Inflammatory macrophage treated with lipopolysaccharide for 4 hours (primary cell): ENCODE data around the gene SCN1A.

Source experiments
- DNase-seq: peaks from one replicate; pipeline ENCODE4 v3.0.0-alpha.2; 2020

The SCN1A gene

GRCh38 chr2:165969227-165969626 lies 158.6 kb downstream of the SCN1A start:
- DNase-seq, result no peak

- DNase-seq, result no peak
These were observed 160.1 kb downstream of the SCN1A start for GRCh38 chr2:165967746-165968145.

DNA sequence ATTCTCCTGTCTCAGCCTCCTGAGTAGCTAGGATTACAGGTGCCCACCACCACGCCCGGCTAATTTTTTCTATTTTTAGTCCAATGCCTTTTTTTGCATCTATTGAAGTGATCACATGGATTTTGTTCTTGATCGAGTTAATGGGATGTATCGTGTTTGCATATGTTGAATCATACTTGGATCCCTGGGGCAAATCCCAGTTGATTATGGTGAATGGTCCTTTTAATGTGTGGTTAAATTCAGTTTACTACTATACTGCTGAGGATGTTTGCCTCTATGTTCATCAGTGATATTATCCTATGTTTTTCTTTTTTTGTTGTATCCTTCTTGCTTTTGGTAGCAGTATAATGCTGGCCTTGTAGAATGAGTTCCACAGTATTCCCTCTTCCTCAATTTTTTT lies 166.0 kb downstream of the SCN1A start:
- no peak for DNase-seq

DNA sequence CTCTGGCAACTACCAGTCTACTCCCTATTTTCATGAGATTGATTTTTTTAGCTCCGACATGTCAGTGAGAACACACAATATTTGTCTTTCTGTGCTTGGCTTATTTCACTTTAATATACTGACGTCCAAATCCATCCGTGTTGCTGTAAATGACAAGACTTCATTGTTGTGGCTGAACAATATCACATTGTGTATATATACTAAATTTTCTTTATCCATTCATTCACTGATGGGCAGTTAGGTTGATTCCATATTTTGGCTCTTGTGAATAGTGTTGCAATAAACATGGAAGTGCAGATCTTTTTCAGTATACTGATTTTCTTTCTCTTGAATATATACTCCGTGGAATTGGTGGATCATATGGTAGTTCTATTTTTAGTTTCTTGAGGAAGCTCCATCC lies 168.4 kb downstream of the SCN1A start:
- DNase-seq, result no peak

DNA sequence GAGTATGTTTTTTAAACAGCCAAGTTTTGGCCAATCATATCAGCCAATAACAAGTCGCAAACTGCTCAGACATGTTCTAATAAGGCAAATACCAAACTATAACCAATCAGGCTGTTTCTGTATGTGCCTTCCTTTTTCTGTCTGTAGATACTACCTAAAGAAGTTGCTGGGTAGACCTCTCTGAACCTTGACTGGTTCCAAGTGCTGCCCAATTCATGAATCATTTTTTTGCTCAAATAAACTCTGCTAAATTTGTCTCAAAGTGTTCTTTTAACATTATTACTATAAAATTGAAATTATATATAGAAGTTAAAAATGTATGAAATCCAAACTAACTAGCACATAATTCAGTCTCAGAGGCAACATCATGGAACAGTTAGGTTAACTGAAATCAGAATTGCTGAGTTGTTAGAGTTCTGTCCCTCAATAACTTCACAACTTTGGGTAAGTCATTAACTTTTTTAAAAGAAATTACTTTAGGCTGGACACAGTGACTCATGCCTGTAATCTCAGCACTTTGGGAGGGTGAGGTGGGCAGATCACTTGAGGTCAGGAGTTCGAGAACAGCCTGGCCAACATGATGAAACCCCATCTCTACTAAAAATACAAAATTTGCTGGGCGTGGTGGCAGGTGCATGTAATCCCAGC lies 169.4 kb downstream of the SCN1A start:
- no peak for DNase-seq

DNA sequence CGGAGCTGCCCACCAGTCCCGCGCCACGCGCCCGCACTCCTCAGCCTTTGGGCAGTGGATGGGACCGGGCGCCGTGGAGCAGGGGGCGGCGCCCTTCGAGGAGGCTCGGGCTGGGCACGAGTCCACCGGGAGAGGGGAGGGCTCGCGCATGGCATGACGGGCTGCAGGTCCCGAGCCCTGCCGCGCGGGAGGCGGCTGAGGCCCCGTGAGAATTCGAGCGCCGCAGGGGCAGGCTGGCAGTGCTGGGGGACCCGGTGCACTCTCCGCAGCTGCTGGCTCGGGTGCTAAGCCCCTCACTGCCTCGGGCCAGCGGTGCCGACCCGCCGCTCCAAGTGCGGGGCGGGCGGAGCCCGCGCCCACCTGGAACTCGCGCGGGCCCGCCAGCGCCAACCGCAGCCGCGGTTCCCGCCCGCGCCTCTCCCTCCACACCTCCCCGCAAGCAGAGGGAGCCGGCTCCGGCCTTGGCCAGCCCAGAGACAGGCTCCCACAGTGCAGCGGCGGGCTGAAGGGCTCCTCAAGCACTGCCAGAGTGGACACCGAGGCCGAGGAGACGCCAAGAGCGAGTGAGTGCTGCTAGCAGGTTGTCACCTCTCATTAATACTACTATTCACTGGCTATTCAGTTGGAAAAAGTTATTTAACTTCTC lies 170.7 kb downstream of the SCN1A start:
- no peak for DNase-seq

DNA sequence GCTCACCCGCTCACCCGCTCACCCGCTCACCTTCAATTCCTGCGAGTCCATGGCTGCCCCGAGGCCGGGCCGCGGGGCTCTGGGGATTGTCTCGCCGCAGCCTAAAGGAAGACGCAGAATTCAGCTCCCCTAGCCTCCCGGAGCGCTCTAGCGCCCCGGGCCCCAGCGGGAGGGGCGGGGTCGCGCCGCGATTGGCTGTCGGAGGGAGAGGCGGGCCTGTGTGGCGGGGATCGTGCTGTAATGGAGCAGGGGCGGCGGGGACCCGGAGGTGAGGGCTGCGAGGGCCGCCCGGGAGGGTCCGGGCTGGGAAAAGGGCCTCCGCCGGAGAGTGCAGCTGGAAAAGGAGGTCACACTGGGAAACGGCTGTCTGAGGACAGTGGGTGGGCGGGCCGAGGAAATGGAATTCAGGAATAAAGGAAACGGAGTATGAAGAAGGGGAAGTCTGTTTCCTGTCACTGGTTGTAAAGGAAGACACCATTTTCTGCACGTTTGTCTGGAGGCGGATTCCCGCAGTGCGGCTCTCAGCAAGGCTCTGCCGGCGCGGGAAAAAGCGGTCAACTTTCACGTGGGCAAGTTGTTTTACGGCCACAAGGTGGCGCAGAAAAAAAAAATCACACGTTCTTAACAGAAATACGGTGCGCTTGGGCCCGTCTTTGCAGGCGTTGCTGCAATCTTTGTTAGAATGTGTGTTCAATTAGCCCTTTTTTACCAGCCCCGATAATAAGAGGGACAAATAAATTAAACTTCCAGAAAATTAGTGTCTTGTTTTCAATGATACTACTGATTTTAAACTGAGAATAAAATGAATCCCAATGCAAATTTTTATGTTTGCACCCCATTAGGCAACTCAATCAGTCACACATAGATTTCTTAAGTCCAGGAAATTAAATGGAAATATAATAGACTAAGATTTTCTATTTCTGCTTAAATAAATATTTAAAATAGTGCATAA lies 173.9 kb downstream of the SCN1A start, which contains the start of gene TTC21B:
TTC21B (minus strand) TSS at position 122 of the 952 bp plus-strand sequence; CDS start at position 51, 71 bp downstream.
- DNase-seq, result peak; percentile 90

DNA sequence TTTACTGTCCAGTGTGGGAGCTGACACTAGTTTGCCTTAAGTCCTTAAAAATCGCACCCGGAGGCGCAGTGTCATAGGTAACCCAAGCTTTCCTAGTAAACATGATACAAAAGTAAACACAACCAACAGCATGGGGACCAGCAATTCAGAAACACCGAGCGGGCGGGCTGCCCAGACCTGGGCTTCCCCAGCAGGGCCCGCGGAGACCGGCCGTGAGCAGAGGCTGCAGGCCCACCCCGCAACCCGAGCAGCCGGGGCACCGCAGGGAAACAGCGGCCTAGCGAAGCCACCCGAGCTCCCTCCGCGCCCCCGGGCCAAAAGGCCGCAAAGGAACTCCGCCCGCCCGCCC lies 174.5 kb downstream of the SCN1A start:
- DNase-seq, result no peak

DNA sequence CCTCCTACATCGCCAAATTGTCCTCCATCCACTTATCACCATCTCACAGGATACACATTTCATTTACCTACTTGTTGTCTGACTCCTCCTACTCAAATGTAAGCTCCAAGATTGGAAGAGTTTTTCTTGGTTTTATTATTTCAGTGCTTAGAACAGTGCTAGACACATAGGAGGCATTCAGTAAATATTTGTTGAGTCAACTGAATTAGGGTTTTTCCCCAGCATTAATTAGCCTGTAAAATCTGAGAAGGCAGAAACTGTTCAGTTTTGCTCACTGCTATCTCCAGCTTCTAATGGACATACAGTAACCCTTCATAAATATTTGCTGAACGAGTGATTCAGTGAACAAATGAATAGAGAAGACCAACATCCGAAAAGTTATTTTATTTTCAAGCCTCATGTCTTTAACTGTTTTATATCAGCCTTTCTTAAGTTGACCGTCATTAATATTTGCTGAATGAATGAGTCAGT lies 175.0 kb downstream of the SCN1A start:
- DNase-seq, result peak; percentile 2

DNA sequence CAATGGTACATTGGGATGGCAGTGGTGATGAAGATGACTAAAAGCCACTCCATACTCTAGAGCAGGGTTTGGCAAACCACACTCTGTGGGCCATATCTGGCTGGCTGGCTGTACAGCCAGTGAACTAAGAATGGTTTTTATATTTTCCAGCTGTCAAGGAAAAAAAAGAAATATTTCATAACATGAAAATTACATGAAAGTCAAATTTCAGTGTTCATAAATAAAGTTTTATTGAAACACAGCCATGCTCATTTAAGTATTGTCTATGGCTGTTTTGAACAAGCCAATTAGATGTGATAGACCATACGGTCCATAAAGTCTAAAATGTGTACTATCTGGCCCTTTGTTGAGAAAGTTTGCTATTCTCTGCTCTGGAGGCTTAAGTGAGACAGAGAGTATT lies 175.7 kb downstream of the SCN1A start:
- DNase-seq, result no peak

DNA sequence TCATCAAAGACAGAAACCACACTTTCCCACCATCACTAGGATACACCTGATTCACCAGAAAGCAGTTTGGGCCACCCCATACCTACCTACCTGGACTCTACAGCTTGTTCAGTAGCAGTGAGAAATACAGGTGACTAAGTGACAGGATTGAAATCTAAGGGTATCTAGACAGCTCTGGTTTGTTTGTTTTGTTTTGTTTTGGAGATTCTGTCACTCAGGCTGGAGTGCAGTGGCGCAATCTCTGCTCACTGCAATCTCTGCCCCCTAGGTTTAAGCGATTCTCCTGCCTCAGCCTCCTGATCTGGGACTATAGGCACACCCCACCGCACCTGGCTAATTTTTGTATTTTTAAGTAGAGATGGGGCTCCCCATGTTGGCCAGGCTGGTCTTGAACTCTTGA lies 177.4 kb downstream of the SCN1A start:
- no peak for DNase-seq

DNA sequence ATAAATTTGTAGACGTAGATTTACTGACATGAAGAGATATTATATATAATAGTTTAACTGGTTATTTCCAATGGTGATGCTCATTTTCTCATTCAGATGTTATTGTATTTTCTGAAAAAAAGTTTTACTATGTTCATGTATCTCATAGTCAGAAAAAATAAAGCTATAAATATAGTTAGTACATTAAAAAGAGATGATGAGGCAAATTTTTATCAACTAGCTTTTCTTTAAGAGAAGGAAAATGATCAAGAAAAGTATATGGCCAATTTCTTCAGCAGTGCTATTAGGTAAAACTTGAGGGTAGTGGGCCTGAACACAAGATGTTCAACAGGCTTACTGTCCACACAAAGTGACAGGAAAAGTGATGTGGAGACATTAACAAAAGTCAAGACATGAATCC lies 186.0 kb downstream of the SCN1A start:
- DNase-seq, result no peak

DNA sequence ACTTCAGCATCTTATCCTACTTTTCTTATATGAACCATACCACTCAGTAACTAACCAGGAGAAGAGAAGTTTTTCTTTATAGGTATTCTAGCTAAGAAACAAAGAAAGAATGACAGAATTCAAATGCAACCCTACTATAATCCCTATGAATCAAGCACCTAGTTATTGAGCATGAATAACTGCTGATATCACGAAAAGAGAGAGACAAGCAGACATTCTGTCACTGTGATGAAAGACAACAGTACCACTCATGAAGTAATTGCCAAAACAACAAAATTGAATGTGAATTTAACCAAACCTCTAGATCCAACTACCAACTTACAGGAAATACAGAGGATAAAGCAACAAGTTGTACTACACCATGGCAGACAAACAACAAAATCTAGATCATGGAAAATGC lies 189.6 kb downstream of the SCN1A start:
- no peak for DNase-seq
